Thyroid gland (tissue), 4 donors: ENCODE results near the gene ELOB.

Source experiments
- POLR2A ChIP-seq, 2 donors: fragments of 450-650 bp; IDR thresholded peaks; one replicate each; pipeline ENCODE4 v1.6.1; 2017; ENCODE audit warnings: antibody characterized with exemption in 2 of 2, mild to moderate bottlenecking in 2 of 2, moderate library complexity in 1 of 2
- TF ChIP-seq, protein P1 (sequence below), 6 experiments: fragments of 200-600 bp in 3 of 6; fragments of 450-650 bp in 3 of 6; sonication (generic) in 3 of 6; IDR thresholded peaks; one replicate each; pipeline ENCODE4 v1.5.1; 2016 to 2019; ENCODE audit warnings: antibody characterized with exemption in 6 of 6, mild to moderate bottlenecking in 2 of 6, inconsistent platforms in 1 of 6, moderate library complexity in 1 of 6

DNA sequence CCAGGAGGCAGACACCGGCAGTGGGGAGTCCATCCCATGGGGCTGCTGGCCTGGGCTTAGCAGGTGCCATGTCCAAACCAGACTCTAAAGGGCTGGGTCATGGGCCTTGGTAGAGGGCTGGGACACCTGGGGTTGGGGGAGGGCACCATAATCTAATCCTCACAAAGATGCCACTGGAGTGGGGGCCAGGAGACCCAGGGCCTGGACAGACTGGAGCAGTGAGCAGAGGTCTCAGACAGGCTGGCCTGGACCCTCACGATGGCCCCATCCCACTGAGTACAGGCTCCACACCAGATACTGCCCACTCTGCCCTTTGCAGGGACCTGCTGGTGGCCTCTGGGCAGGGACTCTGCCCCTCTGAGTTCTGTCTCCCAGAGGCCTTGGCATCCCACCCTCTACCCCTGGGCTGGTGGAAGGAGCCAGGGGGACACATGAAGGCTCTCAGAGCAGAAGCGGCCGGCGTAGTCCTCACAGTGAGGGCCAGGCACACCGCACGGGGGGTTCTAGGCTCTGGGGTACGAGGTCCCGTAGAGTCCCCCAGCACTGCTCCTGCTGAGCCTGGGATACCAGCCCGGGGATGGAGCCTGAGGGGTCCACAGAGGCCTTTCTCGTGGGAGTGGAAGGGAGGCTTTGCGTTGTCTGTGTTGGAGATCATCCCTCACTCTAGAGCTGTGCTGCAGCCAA, 34.6 kb downstream of the ELOB start:
- TF ChIP-seq, protein P1, sequence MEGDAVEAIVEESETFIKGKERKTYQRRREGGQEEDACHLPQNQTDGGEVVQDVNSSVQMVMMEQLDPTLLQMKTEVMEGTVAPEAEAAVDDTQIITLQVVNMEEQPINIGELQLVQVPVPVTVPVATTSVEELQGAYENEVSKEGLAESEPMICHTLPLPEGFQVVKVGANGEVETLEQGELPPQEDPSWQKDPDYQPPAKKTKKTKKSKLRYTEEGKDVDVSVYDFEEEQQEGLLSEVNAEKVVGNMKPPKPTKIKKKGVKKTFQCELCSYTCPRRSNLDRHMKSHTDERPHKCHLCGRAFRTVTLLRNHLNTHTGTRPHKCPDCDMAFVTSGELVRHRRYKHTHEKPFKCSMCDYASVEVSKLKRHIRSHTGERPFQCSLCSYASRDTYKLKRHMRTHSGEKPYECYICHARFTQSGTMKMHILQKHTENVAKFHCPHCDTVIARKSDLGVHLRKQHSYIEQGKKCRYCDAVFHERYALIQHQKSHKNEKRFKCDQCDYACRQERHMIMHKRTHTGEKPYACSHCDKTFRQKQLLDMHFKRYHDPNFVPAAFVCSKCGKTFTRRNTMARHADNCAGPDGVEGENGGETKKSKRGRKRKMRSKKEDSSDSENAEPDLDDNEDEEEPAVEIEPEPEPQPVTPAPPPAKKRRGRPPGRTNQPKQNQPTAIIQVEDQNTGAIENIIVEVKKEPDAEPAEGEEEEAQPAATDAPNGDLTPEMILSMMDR (IDR thresholded peaks at IDR 0.05) = no peak
- TF ChIP-seq POLR2A (IDR thresholded peaks at IDR 0.05) = no peak
